Measurements from ENCODE around the gene CACHD1.

DNA sequence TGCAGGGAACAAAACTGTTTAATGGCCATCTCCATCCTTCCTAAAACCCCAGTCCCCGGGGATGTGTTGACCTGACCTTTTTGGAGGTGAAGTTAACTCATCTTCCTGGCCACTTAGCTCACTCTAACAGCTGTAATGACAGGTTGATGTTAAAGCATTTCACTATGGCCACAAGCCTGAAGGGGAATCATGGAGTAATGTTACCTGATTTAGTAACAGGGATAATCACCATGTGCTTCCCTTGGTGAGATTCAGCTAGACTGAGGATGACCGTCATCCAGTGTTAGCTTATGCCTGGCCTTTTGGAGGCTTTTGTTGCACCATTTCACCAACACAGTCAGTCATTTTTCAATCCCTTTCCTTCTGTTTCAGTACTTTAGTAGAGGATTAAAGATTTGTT, 210.7 kb downstream of the CACHD1 start:
- TF ChIP-seq POLR2AphosphoS5 (IDR thresholded peaks at IDR 0.05), result no peak
- TF ChIP-seq, protein P1, sequence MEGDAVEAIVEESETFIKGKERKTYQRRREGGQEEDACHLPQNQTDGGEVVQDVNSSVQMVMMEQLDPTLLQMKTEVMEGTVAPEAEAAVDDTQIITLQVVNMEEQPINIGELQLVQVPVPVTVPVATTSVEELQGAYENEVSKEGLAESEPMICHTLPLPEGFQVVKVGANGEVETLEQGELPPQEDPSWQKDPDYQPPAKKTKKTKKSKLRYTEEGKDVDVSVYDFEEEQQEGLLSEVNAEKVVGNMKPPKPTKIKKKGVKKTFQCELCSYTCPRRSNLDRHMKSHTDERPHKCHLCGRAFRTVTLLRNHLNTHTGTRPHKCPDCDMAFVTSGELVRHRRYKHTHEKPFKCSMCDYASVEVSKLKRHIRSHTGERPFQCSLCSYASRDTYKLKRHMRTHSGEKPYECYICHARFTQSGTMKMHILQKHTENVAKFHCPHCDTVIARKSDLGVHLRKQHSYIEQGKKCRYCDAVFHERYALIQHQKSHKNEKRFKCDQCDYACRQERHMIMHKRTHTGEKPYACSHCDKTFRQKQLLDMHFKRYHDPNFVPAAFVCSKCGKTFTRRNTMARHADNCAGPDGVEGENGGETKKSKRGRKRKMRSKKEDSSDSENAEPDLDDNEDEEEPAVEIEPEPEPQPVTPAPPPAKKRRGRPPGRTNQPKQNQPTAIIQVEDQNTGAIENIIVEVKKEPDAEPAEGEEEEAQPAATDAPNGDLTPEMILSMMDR (IDR thresholded peaks at IDR 0.05), result no peak

Measured in prostate gland (tissue), 2 donors.